Mesenteric fat pad (tissue), 1 donor: Measurements from ENCODE around the gene KTN1. TPM values are rescaled to one million over a fixed set of nuclear protein-coding genes. Genes with fewer than 3 reads are reported as not detected.

Experiments
- DNase-seq: peaks from one replicate; pipeline ENCODE4 v3.0.0-alpha.2; 2020; ENCODE audit warnings: low spot score
- total RNA-seq: library from RNA; stranded (reverse); fragmentation: NEBNext Ultra II Directional; extraction: Animal tissue kit (Norgen Biotek cat#: 25700); gene quantifications from one replicate; pipeline ENCODE4 v1.2.1, GENCODE V29; 2021
- donor health status: DM: yes; HTN: yes; CAD: no.

Gene KTN1
- total RNA-seq, 1 donor from 2014 or later: 159 TPM

DNA sequence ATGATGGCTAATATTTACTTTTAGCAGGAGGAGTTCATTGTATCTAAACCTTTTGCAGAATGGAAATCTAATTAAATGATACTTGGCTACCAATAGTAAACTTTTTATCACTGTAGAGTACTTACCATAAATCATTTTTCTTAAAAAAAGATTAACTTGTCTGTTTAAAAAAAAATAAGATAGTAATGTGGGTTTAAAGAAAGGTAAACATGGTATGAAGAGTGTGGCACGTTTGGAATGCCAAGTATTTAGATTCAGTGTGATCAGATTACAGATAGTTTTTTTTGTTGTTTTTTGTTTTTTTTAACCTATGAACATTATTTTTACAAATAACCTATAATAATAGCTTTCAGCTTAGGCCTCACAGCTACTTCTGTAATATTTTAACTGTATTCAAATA is 25.8 kb downstream of the KTN1 start:
- DNase-seq: no peak

DNA sequence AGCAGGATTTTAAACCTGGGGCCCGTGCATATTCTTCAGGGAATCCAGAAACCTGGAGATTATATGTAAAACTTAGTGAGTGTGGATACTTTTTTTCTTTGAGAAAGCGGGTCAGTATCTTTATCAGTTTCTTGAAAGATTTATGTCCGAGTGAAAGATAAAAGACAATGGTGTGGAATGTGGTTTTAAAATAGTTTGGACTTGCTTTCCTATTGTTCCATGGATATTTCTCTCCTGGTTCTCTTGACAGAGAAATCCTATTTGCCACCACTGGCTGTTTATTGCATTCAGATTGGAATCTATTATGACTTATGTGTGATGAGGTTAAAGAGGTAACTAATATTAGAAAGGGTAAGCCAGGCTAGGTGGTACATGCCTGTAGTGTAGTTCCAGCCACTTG is 27.4 kb downstream of the KTN1 start:
- no peak for DNase-seq

GRCh38 chr14:55609681-55610080 is 29.7 kb downstream of the KTN1 start:
- no peak for DNase-seq

GRCh38 chr14:55610713-55611370 is 30.8 kb downstream of the KTN1 start:
- no peak for DNase-seq

GRCh38 chr14:55611859-55612258 is 31.9 kb downstream of the KTN1 start:
- no peak for DNase-seq

DNA sequence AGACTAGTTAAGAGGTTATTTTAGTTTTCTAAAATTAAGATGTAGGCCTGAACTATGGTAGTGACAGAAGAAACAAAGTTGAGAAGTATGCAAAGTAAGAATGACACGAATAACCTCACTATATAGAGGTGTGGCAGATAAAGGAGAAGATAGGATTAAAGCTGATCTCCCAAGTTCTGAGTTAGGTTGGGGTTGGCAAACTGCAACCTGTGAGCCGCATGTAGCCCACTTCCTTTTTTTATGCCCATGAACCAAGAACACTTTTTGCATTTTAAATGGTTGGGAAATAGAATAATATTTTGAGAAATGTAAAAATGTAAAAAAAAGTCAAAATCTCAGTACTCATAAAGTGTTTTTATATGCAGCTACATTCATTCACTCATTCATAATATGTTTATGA is 34.3 kb downstream of the KTN1 start:
- no peak for DNase-seq

GRCh38 chr14:55620277-55620676 is 40.3 kb downstream of the KTN1 start:
- DNase-seq: no peak

DNA sequence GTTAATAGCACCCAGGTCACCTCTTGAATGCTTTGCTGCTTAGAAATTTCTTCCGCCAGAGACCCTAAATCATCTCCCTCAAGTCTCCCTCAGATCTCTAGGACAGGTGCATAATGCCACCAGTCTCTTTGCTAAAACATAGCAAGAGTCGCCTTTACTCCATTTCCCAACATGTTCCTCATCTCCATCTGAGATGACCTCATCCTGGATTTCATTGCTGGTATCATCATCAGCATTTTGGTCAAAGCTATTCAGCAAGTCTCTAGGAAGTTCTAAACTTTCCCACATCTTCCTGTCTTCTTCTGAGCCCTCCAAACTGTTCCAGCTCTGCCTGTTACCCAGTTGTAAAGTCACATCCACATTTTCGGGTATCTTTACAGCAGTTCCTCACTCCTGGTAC is 41.0 kb downstream of the KTN1 start:
- no peak for DNase-seq

GRCh38 chr14:55621391-55621790 is 41.4 kb downstream of the KTN1 start:
- no peak for DNase-seq

- no peak for DNase-seq
Observed at GRCh38 chr14:55624913-55625312, 44.9 kb downstream of the KTN1 start.

- DNase-seq: no peak
Observed at GRCh38 chr14:55625481-55625880, 45.5 kb downstream of the KTN1 start.

GRCh38 chr14:55626131-55626530 is 46.1 kb downstream of the KTN1 start:
- no peak for DNase-seq

- no peak for DNase-seq
Observed at GRCh38 chr14:55628426-55628825, 48.4 kb downstream of the KTN1 start.

DNA sequence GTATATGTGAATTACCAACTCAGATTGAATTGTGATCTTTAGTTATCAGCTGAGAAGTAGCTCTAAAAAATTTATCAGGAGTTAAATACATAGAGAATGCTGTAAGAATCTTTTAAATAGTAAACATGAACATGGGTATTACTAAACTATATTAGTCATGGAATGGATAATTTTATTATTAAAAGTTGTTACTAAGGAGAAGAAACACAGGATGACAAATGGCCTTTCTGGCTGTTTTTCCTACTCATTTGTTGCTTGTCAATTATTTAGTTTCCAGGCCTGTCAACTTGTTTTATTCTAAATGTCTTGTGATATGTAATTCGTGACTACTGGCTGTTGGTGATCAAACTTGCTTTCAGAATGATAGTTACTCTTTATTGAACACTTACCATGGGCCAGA is 58.7 kb downstream of the KTN1 start:
- no peak for DNase-seq

DNA sequence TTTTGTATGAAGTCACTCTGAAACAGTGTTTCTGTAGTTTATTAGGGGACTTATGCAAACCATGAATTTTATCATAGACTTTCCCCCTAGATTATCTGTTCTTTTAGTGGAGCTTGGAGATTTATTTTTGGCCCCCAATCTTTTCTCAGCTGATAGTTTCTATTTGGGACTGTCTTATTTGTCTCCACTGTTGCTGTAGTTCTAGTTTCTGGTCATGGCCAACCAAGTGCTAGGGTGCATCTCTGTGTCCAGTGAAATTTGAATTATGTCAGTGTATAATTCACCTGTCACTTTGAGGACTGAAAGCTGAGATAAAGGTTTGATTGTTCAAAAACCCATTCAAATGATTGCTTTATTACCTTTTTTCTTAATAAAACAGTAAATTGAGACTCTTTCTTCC is 61.3 kb downstream of the KTN1 start:
- DNase-seq: no peak

DNA sequence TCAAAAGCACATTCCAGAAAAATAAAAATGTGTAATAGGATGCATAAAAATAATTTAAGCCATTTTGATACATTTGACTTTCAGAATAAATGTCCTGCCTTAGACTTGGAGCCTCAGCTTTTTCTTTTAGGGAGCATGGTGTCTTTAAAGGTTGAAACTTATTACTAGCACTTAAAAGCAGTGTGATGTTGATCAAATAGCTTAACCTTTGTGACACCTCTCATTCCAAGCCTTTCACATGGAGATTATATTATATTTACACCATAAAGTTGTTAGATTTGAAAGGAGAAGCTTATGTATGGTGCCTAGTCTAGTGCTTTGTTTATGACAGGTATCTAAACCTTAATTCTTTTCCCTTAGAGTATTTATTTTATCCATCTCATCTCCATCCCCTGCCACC is 61.9 kb downstream of the KTN1 start:
- DNase-seq: no peak

DNA sequence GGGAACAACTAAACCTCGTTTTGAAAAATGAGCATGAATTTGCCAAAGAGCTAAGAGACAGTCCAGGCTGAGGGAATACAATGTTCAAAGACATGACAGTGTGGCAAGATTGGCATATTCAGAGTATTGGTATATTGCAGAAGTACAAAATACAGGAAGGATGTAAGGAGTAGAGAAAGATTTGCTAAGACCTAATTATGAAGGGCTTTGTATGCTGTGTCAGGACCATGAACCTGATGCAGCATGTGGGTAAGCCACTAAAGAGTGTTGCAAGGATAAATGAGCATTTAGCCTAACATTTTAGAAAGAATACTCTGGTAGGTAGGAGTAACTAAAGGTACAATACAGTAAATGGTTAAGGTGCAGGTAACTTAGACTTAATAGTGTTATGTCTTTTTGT is 65.1 kb downstream of the KTN1 start:
- DNase-seq: no peak

DNA sequence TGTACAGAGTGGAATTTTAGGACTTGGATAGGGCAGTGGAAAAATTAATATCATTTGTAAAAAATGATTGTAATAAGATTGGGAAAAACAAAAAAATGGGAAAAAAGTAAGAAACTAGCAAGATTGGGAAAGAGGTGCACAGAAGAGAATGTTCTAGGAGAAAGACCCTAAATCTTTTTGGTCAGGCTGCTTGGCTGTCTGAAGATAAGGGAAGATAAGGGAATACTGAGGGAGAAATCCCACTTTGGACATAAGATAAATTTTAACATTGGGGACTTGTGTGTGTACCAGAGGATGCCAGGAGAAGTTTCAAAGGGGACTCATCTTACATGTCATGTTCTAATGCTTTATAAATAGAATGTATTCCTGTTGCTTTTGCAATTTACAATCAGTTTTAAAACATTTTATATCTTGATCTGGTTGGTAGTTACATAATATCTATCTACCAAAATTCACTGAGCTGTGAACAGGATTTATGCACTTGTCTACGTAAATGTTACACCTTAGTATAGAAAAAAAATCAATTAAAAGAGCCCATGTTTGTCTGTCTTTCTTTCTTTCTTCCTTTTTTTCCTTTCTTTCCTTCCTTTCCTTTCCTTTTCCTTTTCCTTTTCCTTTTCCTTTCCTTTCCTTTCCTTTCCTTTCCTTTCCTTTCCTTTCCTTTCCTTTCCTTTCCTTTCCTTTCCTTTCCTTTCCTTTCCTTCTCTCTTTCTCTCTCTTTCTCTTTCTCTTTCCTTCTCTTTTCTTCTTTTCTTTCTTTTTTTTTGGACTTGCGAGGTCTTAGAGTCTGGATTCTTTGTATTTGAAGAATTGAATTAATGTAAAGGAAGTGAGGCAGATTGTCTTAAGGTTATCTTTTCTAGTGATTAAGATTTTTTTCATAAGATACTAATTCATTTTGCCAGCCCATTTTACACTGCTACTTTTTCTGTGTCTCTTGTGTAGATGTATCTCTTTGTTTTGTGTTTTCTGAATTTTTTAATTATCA is 66.1 kb downstream of the KTN1 start:
- no peak for DNase-seq

DNA sequence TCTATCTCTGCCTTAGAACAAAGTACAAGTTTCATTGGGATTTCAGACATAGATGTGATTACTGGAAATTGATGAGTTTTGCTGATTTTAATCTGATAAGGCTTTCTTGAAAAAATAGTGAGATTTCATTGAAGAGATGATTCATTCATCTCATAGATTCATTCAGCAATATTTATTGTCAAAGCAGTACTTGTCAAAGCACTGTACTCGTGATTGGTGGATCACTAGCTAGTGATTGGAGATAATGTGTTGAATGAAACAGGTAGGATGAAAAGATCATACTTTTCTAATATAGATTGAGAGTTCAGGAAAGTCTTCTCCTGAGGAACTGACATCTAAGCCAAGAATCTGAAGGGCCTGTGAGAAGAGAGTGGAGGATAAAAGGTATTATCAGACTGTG is 71.0 kb downstream of the KTN1 start:
- no peak for DNase-seq

- DNase-seq: no peak
Observed at GRCh38 chr14:55654243-55654642, 74.2 kb downstream of the KTN1 start.

- DNase-seq: no peak
Observed at GRCh38 chr14:55661029-55661428, 81.0 kb downstream of the KTN1 start.

GRCh38 chr14:55662752-55663151 is 82.7 kb downstream of the KTN1 start:
- DNase-seq: no peak
